H1 (cell line): Measurements from ENCODE around the gene SPSB1. TPM values are rescaled to one million over a fixed set of nuclear protein-coding genes. Genes with fewer than 3 reads are reported as not detected.
A peak's percentile ranks its signal among the peaks of the same experiment; 100 is the strongest.

ENCODE experiments used
- CTCF ChIA-PET: fragments of 300-600 bp; sonication (Branson Sonifier 250); formaldehyde crosslinking; loops from one replicate; lab custom pipeline; 2021; ENCODE audit not compliant: partially characterized antibody; lab: Charles Lee
- POLR2A ChIA-PET: fragments of 300-600 bp; sonication (Branson Sonifier 250); formaldehyde crosslinking; loops from one replicate; lab custom pipeline; 2021; ENCODE audit warnings: inconsistent platforms; ENCODE audit not compliant: partially characterized antibody; lab: Charles Lee
- DNase-seq, 2 experiments: peaks; one replicate each; pipeline versions ENCODE4 v3.0.0 to v3.0.0-alpha.2; 2010 to 2022; ENCODE audit warnings: low spot score in 2 of 2, low read depth in 1 of 2, mixed read lengths in 1 of 2
- FAIRE-seq: peaks from 2 replicates; lab custom pipeline; 2011; peaks lifted over from hg19 to GRCh38; lab: Jason Lieb, UNC
- H2AFZ ChIP-seq: 2 replicates; pipeline ENCODE4 v1.8.1; 2012; ENCODE audit warnings: low read length, inconsistent platforms
- H2AK5ac ChIP-seq: 2 replicates; pipeline ENCODE4 v1.6.1; 2013; ENCODE audit warnings: low read depth, low read length
- H2BK120ac ChIP-seq: replicated peaks from 2 replicates; pipeline ENCODE3; 2013; ENCODE audit warnings: low read depth, low read length, inconsistent platforms
- H2BK12ac ChIP-seq: 2 replicates; pipeline ENCODE4 v1.6.1; 2013; ENCODE audit warnings: low read depth, low read length
- H2BK15ac ChIP-seq: 2 replicates; pipeline ENCODE4 v1.6.1; 2013; ENCODE audit warnings: low read length
- H2BK20ac ChIP-seq: 2 replicates; pipeline ENCODE4 v1.6.1; 2013; ENCODE audit warnings: low read length
- H2BK5ac ChIP-seq: 2 replicates; pipeline ENCODE4 v1.6.1; 2013; ENCODE audit warnings: low read depth, low read length
- H3K14ac ChIP-seq: 2 replicates; pipeline ENCODE4 v1.6.1; 2013; ENCODE audit warnings: inconsistent platforms; ENCODE audit not compliant: insufficient read length
- H3K18ac ChIP-seq: 2 replicates; pipeline ENCODE4 v1.6.1; 2013; ENCODE audit warnings: low read length; ENCODE audit errors: extremely low read depth
- H3K23ac ChIP-seq: 2 replicates; pipeline ENCODE4 v1.6.1; 2013; ENCODE audit warnings: inconsistent platforms; ENCODE audit not compliant: insufficient read length
- H3K23me2 ChIP-seq: 2 replicates; pipeline ENCODE4 v1.6.1; 2013; ENCODE audit warnings: low read depth, low read length
- H3K27ac ChIP-seq: 2 replicates; pipeline ENCODE4 v1.6.1; 2011; ENCODE audit warnings: low read depth, low read length, inconsistent platforms
- H3K27me3 ChIP-seq, 4 experiments: replicated peaks in 1 of 4; 1 replicate in 1 of 4; 2 replicates in 3 of 4; pipeline versions ENCODE4 v1.6.1 to v1.8.1; 2011 to 2013; ENCODE audit warnings: low read length in 3 of 4, mild to moderate bottlenecking in 3 of 4, inconsistent platforms in 2 of 4, mixed read lengths in 2 of 4, moderate library complexity in 1 of 4; ENCODE audit not compliant: control insufficient read depth in 3 of 4, insufficient read depth in 3 of 4; ENCODE audit errors: extremely low read depth in 1 of 4
- H3K36me3 ChIP-seq, 4 experiments: 2 replicates each; pipeline versions ENCODE4 v1.6.1 to v1.8.1; 2011 to 2013; ENCODE audit warnings: mild to moderate bottlenecking in 4 of 4, low read length in 3 of 4, moderate library complexity in 2 of 4, control low read depth in 1 of 4, inconsistent platforms in 1 of 4; ENCODE audit not compliant: insufficient read depth in 4 of 4, control insufficient read depth in 2 of 4
- H3K4ac ChIP-seq: replicated peaks from 2 replicates; pipeline ENCODE3; 2013; ENCODE audit warnings: low read length, low read depth, mixed read lengths, inconsistent platforms; ENCODE audit not compliant: insufficient read length
- H3K4me1 ChIP-seq, 4 experiments: replicated peaks in 1 of 4; 1 replicate in 1 of 4; 2 replicates in 3 of 4; pipeline versions ENCODE4 v1.6.1 to v1.8.1; 2011 to 2013; ENCODE audit warnings: low read length in 3 of 4, inconsistent platforms in 2 of 4, mixed read lengths in 1 of 4; ENCODE audit not compliant: insufficient read depth in 4 of 4, control insufficient read depth in 3 of 4
- H3K4me2 ChIP-seq, 2 experiments: 2 replicates each; pipeline versions ENCODE4 v1.6.1 to v1.8.1; 2011 to 2013; ENCODE audit warnings: low read depth in 2 of 2, low read length in 2 of 2, control low read depth in 1 of 2, inconsistent platforms in 1 of 2, mild to moderate bottlenecking in 1 of 2; ENCODE audit not compliant: insufficient read depth in 1 of 2
- H3K4me3 ChIP-seq, 4 experiments: fragments of 200-600, 300-600 bp in 1 of 4; sonication (generic), shearing (Covaris generic), sonication (Bioruptor Twin) in 1 of 4; 2 replicates each; pipeline versions ENCODE4 v1.5.1 to v1.8.1; 2011 to 2016; ENCODE audit warnings: low read length in 4 of 4, low read depth in 3 of 4, control low read depth in 2 of 4, inconsistent platforms in 2 of 4, mild to moderate bottlenecking in 2 of 4, mixed read lengths in 1 of 4, moderate library complexity in 1 of 4; ENCODE audit not compliant: insufficient read depth in 2 of 4; ENCODE audit errors: extremely low read depth in 1 of 4
- H3K56ac ChIP-seq: replicated peaks from 2 replicates; pipeline ENCODE3; 2013; ENCODE audit warnings: low read depth, mild to moderate bottlenecking, mixed read lengths, low read length, inconsistent platforms; ENCODE audit not compliant: insufficient read length
- H3K79me1 ChIP-seq: 2 replicates; pipeline ENCODE4 v1.6.1; 2013; ENCODE audit warnings: low read depth, low read length, control low read depth
- H3K79me2 ChIP-seq, 2 experiments: 2 replicates each; pipeline versions ENCODE4 v1.6.1 to v1.8.1; 2012 to 2013; ENCODE audit warnings: low read length in 2 of 2, mild to moderate bottlenecking in 2 of 2, inconsistent platforms in 1 of 2; ENCODE audit not compliant: insufficient read depth in 2 of 2, control insufficient read depth in 1 of 2
- H3K9ac ChIP-seq, 4 experiments: replicated peaks in 1 of 4; 1 replicate in 1 of 4; 2 replicates in 3 of 4; pipeline versions ENCODE4 v1.6.1 to v1.8.1; 2011 to 2013; ENCODE audit warnings: low read depth in 3 of 4, low read length in 3 of 4, control low read depth in 2 of 4, mild to moderate bottlenecking in 2 of 4, moderate library complexity in 2 of 4, inconsistent platforms in 1 of 4; ENCODE audit errors: extremely low read depth in 1 of 4
- H3K9me3 ChIP-seq, 2 experiments: 2 replicates each; pipeline versions ENCODE4 v1.6.1 to v1.8.1; 2012 to 2013; ENCODE audit warnings: mild to moderate bottlenecking in 2 of 2, moderate library complexity in 2 of 2, control low read depth in 1 of 2, inconsistent platforms in 1 of 2, low read depth in 1 of 2, low read length in 1 of 2, mixed read lengths in 1 of 2; ENCODE audit not compliant: insufficient read depth in 2 of 2
- H4K20me1 ChIP-seq, 2 experiments: replicated peaks in 1 of 2; 2 replicates each; pipeline versions ENCODE3 to v1.8.1; 2011 to 2013; ENCODE audit warnings: inconsistent platforms in 2 of 2, low read length in 2 of 2, mild to moderate bottlenecking in 1 of 2; ENCODE audit not compliant: insufficient read depth in 2 of 2, control insufficient read depth in 1 of 2
- H4K5ac ChIP-seq: 2 replicates; pipeline ENCODE4 v1.6.1; 2013; ENCODE audit warnings: low read length, low read depth, mixed read lengths, inconsistent platforms; ENCODE audit not compliant: insufficient read length
- H4K8ac ChIP-seq: 2 replicates; pipeline ENCODE4 v1.8.0; 2013; ENCODE audit warnings: mild to moderate bottlenecking, moderate library complexity, low read length, inconsistent platforms; ENCODE audit not compliant: insufficient read depth; ENCODE audit errors: extremely low read depth
- H4K91ac ChIP-seq: replicated peaks from 2 replicates; pipeline ENCODE3; 2013; ENCODE audit warnings: low read length, mixed read lengths, inconsistent platforms; ENCODE audit not compliant: insufficient read length
- NRF1 ChIP-seq: IDR thresholded peaks from 2 replicates; pipeline ENCODE4 v1.6.1; 2011; ENCODE audit warnings: mild to moderate bottlenecking, low read depth, low read length, improper control_type of control experiment
- POLR2A ChIP-seq, 2 experiments: IDR thresholded peaks; 1 replicate in 1 of 2; 2 replicates in 1 of 2; pipeline ENCODE4 v1.6.1; 2011; ENCODE audit warnings: low read depth in 2 of 2, low read length in 2 of 2, mild to moderate bottlenecking in 2 of 2; ENCODE audit errors: control extremely low read depth in 1 of 2
- POLR2AphosphoS5 ChIP-seq: IDR thresholded peaks from 2 replicates; pipeline ENCODE4 v1.6.1; 2011; ENCODE audit warnings: low read depth, low read length
- RAD21 ChIP-seq, 2 experiments: IDR thresholded peaks in 1 of 2; conservative IDR thresholded peaks in 1 of 2; 2 replicates each; pipeline ENCODE4 v1.6.1; 2011; ENCODE audit warnings: low read depth in 2 of 2, low read length in 2 of 2, improper control_type of control experiment in 1 of 2, inconsistent platforms in 1 of 2, mild to moderate bottlenecking in 1 of 2, moderate library complexity in 1 of 2
- TEAD4 ChIP-seq: IDR thresholded peaks from 2 replicates; pipeline ENCODE4 v1.6.1; 2012; ENCODE audit warnings: low read depth, low read length, inconsistent platforms, mixed read lengths
- WGBS, 2 experiments: shearing (Covaris generic) in 1 of 2; methylation state at CpG; one replicate each; pipeline versions ENCODE4 v1.1.6 to v1.1.7; 2013 to 2015; ENCODE audit warnings: low lambda C conversion rate in 2 of 2, mixed read lengths in 2 of 2, inconsistent platforms in 1 of 2, low coverage in 1 of 2, missing lambda C conversion rate in 1 of 2; ENCODE audit not compliant: insufficient replicate concordance in 2 of 2, insufficient coverage in 1 of 2, insufficient read length in 1 of 2; ENCODE audit errors: extremely low coverage in 1 of 2, missing lambda C conversion rate in 1 of 2; 5-methylcytosine and 5-hydroxymethylcytosine counted together
- polyA plus RNA-seq, 7 experiments: library from polyadenylated mRNA; depleted of rRNA in 3 of 7; stranded (reverse) in 5 of 7; unstranded in 2 of 7; fragments of >200 nt in 5 of 7; fragments of 200-250 nt in 2 of 7; gene quantifications; 1 replicate in 5 of 7; 2 replicates in 1 of 7; 4 replicates in 1 of 7; pipeline versions ENCODE4 v1.2.1 to v1.2.3, GENCODE V29; 2011 to 2013; ENCODE audit warnings: missing spikeins in 2 of 7, mixed read lengths in 2 of 7
- total RNA-seq: library from RNA; stranded (reverse); fragmentation: NEBNext Ultra II Directional; extraction: Animal tissue kit (Norgen Biotek cat#: 25700); gene quantifications from 2 replicates; pipeline ENCODE4 v1.2.1, GENCODE V29; 2021
- TF ChIP-seq, protein P1 (sequence below): IDR thresholded peaks from 2 replicates; pipeline ENCODE4 v1.6.1; 2012; ENCODE audit warnings: inconsistent platforms
- TF ChIP-seq, protein P2 (sequence below), 3 experiments: IDR thresholded peaks; 1 replicate in 2 of 3; 2 replicates in 1 of 3; pipeline versions ENCODE4 v1.5.1 to v1.6.1; 2011; ENCODE audit warnings: low read length in 3 of 3, mild to moderate bottlenecking in 3 of 3, inconsistent platforms in 2 of 3, low read depth in 1 of 3, moderate library complexity in 1 of 3; ENCODE audit not compliant: insufficient read depth in 1 of 3; ENCODE audit errors: control extremely low read depth in 1 of 3

Gene SPSB1
- total and polyA plus RNA-seq, 2 of the 8 experiments (the other 6 are each of a cell fraction or from before 2014, with no cell fraction given): 5.3 to 6.4 TPM

DNA sequence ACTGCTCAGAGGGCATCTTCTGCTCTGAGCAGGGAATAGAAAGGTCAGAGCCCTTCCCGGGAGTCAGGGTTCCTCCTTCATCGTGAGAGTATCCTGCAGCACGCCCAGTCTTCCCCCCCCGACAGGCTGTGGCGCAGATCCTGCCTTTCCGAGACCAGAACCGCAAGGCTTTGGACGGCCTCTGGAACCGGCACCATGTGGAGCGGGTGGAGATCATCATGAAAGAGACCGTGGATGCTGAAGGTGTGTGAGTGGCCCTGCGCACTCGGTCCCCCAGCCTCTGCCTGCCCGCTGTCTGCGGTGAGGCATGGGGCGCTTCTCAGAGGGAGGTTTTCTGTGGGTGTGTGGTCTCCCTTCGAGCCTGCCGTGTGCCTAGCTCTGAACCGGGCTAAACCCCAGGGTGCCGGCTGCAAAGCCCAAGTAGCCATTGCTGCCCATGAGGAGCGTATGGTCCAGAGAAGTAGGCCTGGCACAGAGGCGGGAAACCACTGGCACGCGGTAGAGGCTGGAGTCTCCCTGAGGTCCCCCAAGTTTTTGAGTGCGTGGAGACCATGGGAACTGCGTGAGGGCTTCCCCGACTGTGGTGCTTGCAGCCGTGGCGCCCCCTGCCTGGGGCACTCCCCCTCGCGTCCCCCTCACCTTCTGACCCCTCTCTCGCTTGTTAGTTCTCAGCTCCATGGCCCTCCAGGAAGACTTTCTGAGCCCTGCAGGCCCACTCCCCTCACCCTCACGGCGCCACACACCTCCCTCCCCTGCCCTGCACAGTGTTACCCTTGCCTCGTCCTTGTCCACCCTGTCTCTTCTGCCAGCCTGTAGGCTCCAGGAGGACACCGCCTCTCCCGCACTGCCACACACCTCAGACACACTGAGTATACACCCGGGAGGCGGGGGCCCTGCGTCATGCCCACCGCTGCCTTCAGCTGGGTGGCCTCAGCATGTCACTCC lies 45.6 kb upstream of the SPSB1 start:
- Histone ChIP-seq H2BK5ac (peak overlapping the region; percentile 18; the same call in 1 of the 2 replicates), H3K9ac (no peak overlapping the region), H3K18ac (no peak overlapping the region), H2AK5ac (no peak overlapping the region), H4K20me1 (peaks cover 0 to 1% of the 10 kb centered on the region in 2 experiments), H3K14ac (no peak overlapping the region), H3K4ac (peak overlapping the region; percentile 9), H3K9me3 (no peaks in the 10 kb centered on the region), H2BK12ac (no peak overlapping the region; the same call in 1 of the 2 replicates), H3K4me3 (no peak overlapping the region), H3K56ac (no peak overlapping the region), H3K36me3 (no peaks in the 10 kb centered on the region), H3K79me2 (no peaks in the 10 kb centered on the region), H2AFZ (no peak overlapping the region), H2BK20ac (0 out of 2 replicates have a peak overlapping the region, but pooled peaks have one; percentile 72), H3K27ac (no peak overlapping the region), H2BK15ac (0 out of 2 replicates have a peak overlapping the region, but pooled peaks have one; percentile 61), H2BK120ac (no peak overlapping the region), H3K23me2 (no peaks in the 10 kb centered on the region), H3K4me1 (peaks cover 5 to 25% (median 21%) of the 10 kb centered on the region in 4 experiments), H3K79me1 (no peaks in the 10 kb centered on the region), H4K91ac (no peak overlapping the region), H3K23ac (no peak overlapping the region), H3K4me2 (no peak overlapping the region), H4K5ac (no peak overlapping the region), H4K8ac (no peak overlapping the region), H3K27me3 (no peaks in the 10 kb centered on the region; a peak in 1 of 7 replicates)
- TF ChIP-seq RAD21 (IDR thresholded peaks at IDR 0.05 in 1 of 2, conservative IDR thresholded peaks at IDR 0.05 in 1 of 2; ENCODE audit: low read depth in 2 of 2, low read length in 2 of 2) (peak; percentile 28 to 37; a peak in 3 of 4 replicates), NRF1 (no peak), TEAD4 (no peak), POLR2A (IDR thresholded peaks at IDR 0.05; ENCODE audit: control extremely low read depth in 1 of 2, low read depth in 2 of 2, low read length in 2 of 2) (no peak), POLR2AphosphoS5 (no peak)
- TF ChIP-seq, protein P1, sequence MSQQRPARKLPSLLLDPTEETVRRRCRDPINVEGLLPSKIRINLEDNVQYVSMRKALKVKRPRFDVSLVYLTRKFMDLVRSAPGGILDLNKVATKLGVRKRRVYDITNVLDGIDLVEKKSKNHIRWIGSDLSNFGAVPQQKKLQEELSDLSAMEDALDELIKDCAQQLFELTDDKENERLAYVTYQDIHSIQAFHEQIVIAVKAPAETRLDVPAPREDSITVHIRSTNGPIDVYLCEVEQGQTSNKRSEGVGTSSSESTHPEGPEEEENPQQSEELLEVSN: peak; percentile 58; the same call in 1 of the 2 replicates
- TF ChIP-seq, protein P2, sequence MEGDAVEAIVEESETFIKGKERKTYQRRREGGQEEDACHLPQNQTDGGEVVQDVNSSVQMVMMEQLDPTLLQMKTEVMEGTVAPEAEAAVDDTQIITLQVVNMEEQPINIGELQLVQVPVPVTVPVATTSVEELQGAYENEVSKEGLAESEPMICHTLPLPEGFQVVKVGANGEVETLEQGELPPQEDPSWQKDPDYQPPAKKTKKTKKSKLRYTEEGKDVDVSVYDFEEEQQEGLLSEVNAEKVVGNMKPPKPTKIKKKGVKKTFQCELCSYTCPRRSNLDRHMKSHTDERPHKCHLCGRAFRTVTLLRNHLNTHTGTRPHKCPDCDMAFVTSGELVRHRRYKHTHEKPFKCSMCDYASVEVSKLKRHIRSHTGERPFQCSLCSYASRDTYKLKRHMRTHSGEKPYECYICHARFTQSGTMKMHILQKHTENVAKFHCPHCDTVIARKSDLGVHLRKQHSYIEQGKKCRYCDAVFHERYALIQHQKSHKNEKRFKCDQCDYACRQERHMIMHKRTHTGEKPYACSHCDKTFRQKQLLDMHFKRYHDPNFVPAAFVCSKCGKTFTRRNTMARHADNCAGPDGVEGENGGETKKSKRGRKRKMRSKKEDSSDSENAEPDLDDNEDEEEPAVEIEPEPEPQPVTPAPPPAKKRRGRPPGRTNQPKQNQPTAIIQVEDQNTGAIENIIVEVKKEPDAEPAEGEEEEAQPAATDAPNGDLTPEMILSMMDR (IDR thresholded peaks at IDR 0.05; ENCODE audit: control extremely low read depth in 1 of 3, insufficient read depth in 1 of 3, low read depth in 1 of 3, low read length in 3 of 3): peak; percentile 41 to 66 (median 45)
- 90% methylated on average over 36 of the region's 41 CpGs; no CpG with 5 or more reads in 1 of the 2 experiments for WGBS, 2 experiments
- DNase-seq (peak in 1 of 2 experiments; percentile 63), FAIRE-seq (no peak)
- ChIA-PET POLR2A (interaction anchor here (1.6 to 2.2 kb wide), 2 partner anchors 11 to 238 kb away, joined by 4 to 8 read pairs; no protein-coding TSS in a partner anchor), CTCF (interaction anchor here (0.6 to 12.2 kb wide), 20 partner anchors 8 to 1329 kb away, joined by 3 to 127 read pairs (median 4); partner anchors contain the start of gene H6PD)
